HEK293 (cell line): ENCODE results near the gene RAB13.
A peak's percentile ranks its signal among the peaks of the same experiment; 100 is the strongest.

Experiments
- BCL11A ChIP-seq: fragments of 450-650 bp; formaldehyde crosslinking; IDR thresholded peaks from 2 replicates; pipeline ENCODE4 v1.5.1; 2016; ENCODE audit warnings: low read depth, missing biosample characterization, missing genetic modification characterization
- CTCF ChIP-seq: fragments of 450-650 bp; formaldehyde crosslinking; IDR thresholded peaks from 2 replicates; pipeline ENCODE4 v1.5.1; 2016; ENCODE audit warnings: missing biosample characterization, missing genetic modification characterization
- GLIS2 ChIP-seq: fragments of 450-650 bp; formaldehyde crosslinking; IDR thresholded peaks from 2 replicates; pipeline ENCODE4 v1.5.1; 2016; ENCODE audit warnings: missing biosample characterization, missing genetic modification characterization
- IKZF3 ChIP-seq: fragments of 450-650 bp; IDR thresholded peaks from 2 replicates; pipeline ENCODE4 v1.5.0; 2018; ENCODE audit warnings: missing biosample characterization, mild to moderate bottlenecking, missing genetic modification characterization, moderate library complexity
- KLF1 ChIP-seq: fragments of 450-650 bp; formaldehyde crosslinking; IDR thresholded peaks from 2 replicates; pipeline ENCODE4 v1.5.1; 2016; ENCODE audit warnings: missing biosample characterization, missing genetic modification characterization
- OVOL3 ChIP-seq: fragments of 450-650 bp; formaldehyde crosslinking; IDR thresholded peaks from 2 replicates; pipeline ENCODE4 v1.5.1; 2016; ENCODE audit warnings: missing biosample characterization, missing genetic modification characterization
- TSHZ1 ChIP-seq: fragments of 450-650 bp; formaldehyde crosslinking; IDR thresholded peaks from 2 replicates; pipeline ENCODE4 v1.5.1; 2016; ENCODE audit warnings: missing biosample characterization, missing genetic modification characterization, borderline replicate concordance
- YY2 ChIP-seq: fragments of 450-650 bp; formaldehyde crosslinking; IDR thresholded peaks from 2 replicates; pipeline ENCODE4 v1.5.1; 2016; ENCODE audit warnings: missing biosample characterization, missing genetic modification characterization
- ZBTB1 ChIP-seq: fragments of 450-650 bp; formaldehyde crosslinking; IDR thresholded peaks from 2 replicates; pipeline ENCODE4 v1.5.1; 2016; ENCODE audit warnings: missing biosample characterization, missing genetic modification characterization
- ZBTB49 ChIP-seq: fragments of 450-650 bp; formaldehyde crosslinking; IDR thresholded peaks from 2 replicates; pipeline ENCODE4 v1.5.1; 2016; ENCODE audit warnings: missing biosample characterization, missing genetic modification characterization, low read depth
- ZEB2 ChIP-seq: fragments of 450-650 bp; formaldehyde crosslinking; IDR thresholded peaks from 2 replicates; pipeline ENCODE4 v1.5.1; 2016; ENCODE audit warnings: missing biosample characterization, missing genetic modification characterization
- ZFP37 ChIP-seq: fragments of 450-650 bp; formaldehyde crosslinking; IDR thresholded peaks from 2 replicates; pipeline ENCODE4 v1.5.1; 2016; ENCODE audit warnings: missing biosample characterization, missing genetic modification characterization
- ZFP41 ChIP-seq: fragments of 450-650 bp; formaldehyde crosslinking; IDR thresholded peaks from 2 replicates; pipeline ENCODE4 v1.5.1; 2016; ENCODE audit warnings: missing biosample characterization, missing genetic modification characterization, borderline replicate concordance
- ZNF18 ChIP-seq: fragments of 450-650 bp; formaldehyde crosslinking; IDR thresholded peaks from 2 replicates; pipeline ENCODE4 v1.5.1; 2016; ENCODE audit warnings: missing biosample characterization, missing genetic modification characterization
- ZNF202 ChIP-seq: fragments of 450-650 bp; formaldehyde crosslinking; IDR thresholded peaks from 2 replicates; pipeline ENCODE4 v1.5.1; 2016; ENCODE audit warnings: missing biosample characterization, missing genetic modification characterization, borderline replicate concordance
- ZNF214 ChIP-seq: fragments of 450-650 bp; formaldehyde crosslinking; IDR thresholded peaks from 2 replicates; pipeline ENCODE4 v1.5.1; 2017; ENCODE audit warnings: missing biosample characterization, mild to moderate bottlenecking, missing genetic modification characterization, borderline replicate concordance
- ZNF362 ChIP-seq: fragments of 450-650 bp; formaldehyde crosslinking; IDR thresholded peaks from 2 replicates; pipeline ENCODE4 v1.5.1; 2016; ENCODE audit warnings: missing biosample characterization, missing genetic modification characterization
- ZNF394 ChIP-seq: fragments of 450-650 bp; formaldehyde crosslinking; IDR thresholded peaks from 2 replicates; pipeline ENCODE4 v1.5.1; 2016; ENCODE audit warnings: missing biosample characterization, missing genetic modification characterization, mild to moderate bottlenecking, moderate library complexity, borderline replicate concordance
- ZNF426 ChIP-seq: fragments of 450-650 bp; formaldehyde crosslinking; IDR thresholded peaks from 2 replicates; pipeline ENCODE4 v1.5.1; 2017; ENCODE audit warnings: missing biosample characterization, missing genetic modification characterization, mild to moderate bottlenecking, inconsistent platforms, moderate library complexity
- ZNF510 ChIP-seq: fragments of 450-650 bp; formaldehyde crosslinking; IDR thresholded peaks from 2 replicates; pipeline ENCODE4 v1.5.1; 2018; ENCODE audit warnings: mild to moderate bottlenecking, missing genetic modification characterization, missing biosample characterization; ENCODE audit not compliant: insufficient replicate concordance
- ZNF529 ChIP-seq: fragments of 450-650 bp; formaldehyde crosslinking; IDR thresholded peaks from 2 replicates; pipeline ENCODE4 v1.5.1; 2017; ENCODE audit warnings: missing genetic modification characterization, missing biosample characterization; ENCODE audit not compliant: insufficient replicate concordance
- ZNF677 ChIP-seq: fragments of 450-650 bp; IDR thresholded peaks from 2 replicates; pipeline ENCODE4 v1.5.0; 2018; ENCODE audit warnings: missing biosample characterization, mild to moderate bottlenecking, missing genetic modification characterization, moderate library complexity
- ZNF692 ChIP-seq: fragments of 450-650 bp; formaldehyde crosslinking; IDR thresholded peaks from 2 replicates; pipeline ENCODE4 v1.5.1; 2016; ENCODE audit warnings: missing biosample characterization, missing genetic modification characterization
- ZNF747 ChIP-seq: fragments of 450-650 bp; formaldehyde crosslinking; IDR thresholded peaks from 2 replicates; pipeline ENCODE4 v1.5.1; 2016; ENCODE audit warnings: missing biosample characterization, missing genetic modification characterization
- ZNF785 ChIP-seq: fragments of 450-650 bp; formaldehyde crosslinking; IDR thresholded peaks from 2 replicates; pipeline ENCODE4 v1.5.1; 2016; ENCODE audit warnings: missing biosample characterization, missing genetic modification characterization
- ZNF791 ChIP-seq: fragments of 450-650 bp; formaldehyde crosslinking; IDR thresholded peaks from 2 replicates; pipeline ENCODE4 v1.5.1; 2016; ENCODE audit warnings: missing biosample characterization, missing genetic modification characterization
- ZNF792 ChIP-seq: fragments of 450-650 bp; formaldehyde crosslinking; IDR thresholded peaks from 2 replicates; pipeline ENCODE4 v1.5.1; 2016; ENCODE audit warnings: missing biosample characterization, missing genetic modification characterization
- ZSCAN23 ChIP-seq: fragments of 450-650 bp; formaldehyde crosslinking; IDR thresholded peaks from 2 replicates; pipeline ENCODE4 v1.5.1; 2016; ENCODE audit warnings: missing biosample characterization, missing genetic modification characterization

The RAB13 gene

GRCh38 chr1:153946622-153947241 is 39.4 kb downstream of the RAB13 start, which contains the start of gene DENND4B (continued):
- TF ChIP-seq ZNF426 (tag by site-specific recombination): no peak
- TF ChIP-seq IKZF3 (tag by site-specific recombination): no peak
- TF ChIP-seq ZNF692 (tag by site-specific recombination): peak; percentile 39
- no peak for TF ChIP-seq ZBTB1 (tag by site-specific recombination)
- TF ChIP-seq CTCF (tag by site-specific recombination): peak; percentile 92
- no peak for TF ChIP-seq KLF1 (tag by site-specific recombination)
- no peak; the same call in 1 of the 2 replicates for TF ChIP-seq GLIS2
- TF ChIP-seq ZNF791 (tag by site-specific recombination): no peak
- TF ChIP-seq YY2 (tag by site-specific recombination): no peak
- no peak for TF ChIP-seq ZNF202 (tag by site-specific recombination)
- no peak for TF ChIP-seq ZBTB49
- no peak; the same call in 1 of the 2 replicates for TF ChIP-seq ZNF394
- no peak for TF ChIP-seq ZNF510 (tag by site-specific recombination)
- TF ChIP-seq ZNF677 (tag by site-specific recombination): no peak
- no peak for TF ChIP-seq ZNF214
- no peak for TF ChIP-seq ZFP41 (tag by site-specific recombination)
- no peak for TF ChIP-seq ZSCAN23 (tag by site-specific recombination)
- TF ChIP-seq ZNF747 (tag by site-specific recombination): no peak
- no peak for TF ChIP-seq ZNF792 (tag by site-specific recombination)
- no peak for TF ChIP-seq ZNF529 (tag by site-specific recombination)
- peak; percentile 80; the same call in 1 of the 2 replicates for TF ChIP-seq BCL11A
- TF ChIP-seq ZNF785 (tag by site-specific recombination): no peak
- no peak for TF ChIP-seq ZNF18 (tag by site-specific recombination)
- TF ChIP-seq ZFP37 (tag by site-specific recombination): 0 out of 2 replicates have a peak, but pooled peaks have one; percentile 52
- no peak for TF ChIP-seq ZNF362
- TF ChIP-seq TSHZ1: no peak
- no peak for TF ChIP-seq OVOL3
- TF ChIP-seq ZEB2 (tag by site-specific recombination): peak; percentile 71
